NCI-H1092 treated with DMSO at 0.1 percent for 48 hours (cell line): ENCODE results near the gene NLGN4X.
A peak's percentile ranks its signal among the peaks of the same experiment; 100 is the strongest.
"Not testable (repeated sequence)": the region's sequence is repeated elsewhere in the genome, so short reads cannot be mapped to it uniquely, and the experiment has no call there.

Experiments used
- DNase-seq: peaks from one replicate; lab custom pipeline; 2025; lab: John Stamatoyannopoulos, UW

NLGN4X gene

DNA sequence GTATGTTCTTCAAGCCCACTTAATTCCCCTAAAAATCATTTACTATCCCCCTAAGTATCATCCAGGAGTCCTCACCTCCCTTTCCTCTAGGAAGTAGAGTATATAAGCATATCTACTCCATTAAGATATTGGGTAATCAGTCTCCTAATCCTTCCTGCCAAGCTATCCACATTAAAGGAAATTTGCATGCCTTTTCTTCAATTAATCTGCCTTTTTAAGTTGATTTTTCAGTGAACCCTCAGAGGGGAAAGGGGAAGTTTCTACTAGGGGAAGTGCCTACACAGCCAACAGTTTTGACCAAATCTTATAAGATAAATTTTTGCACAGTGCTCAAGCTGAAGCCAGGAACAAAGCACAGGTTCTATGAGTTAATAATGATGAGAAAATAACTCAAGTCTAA is 222.8 kb downstream of the NLGN4X start:
- DNase-seq = no peak

DNA sequence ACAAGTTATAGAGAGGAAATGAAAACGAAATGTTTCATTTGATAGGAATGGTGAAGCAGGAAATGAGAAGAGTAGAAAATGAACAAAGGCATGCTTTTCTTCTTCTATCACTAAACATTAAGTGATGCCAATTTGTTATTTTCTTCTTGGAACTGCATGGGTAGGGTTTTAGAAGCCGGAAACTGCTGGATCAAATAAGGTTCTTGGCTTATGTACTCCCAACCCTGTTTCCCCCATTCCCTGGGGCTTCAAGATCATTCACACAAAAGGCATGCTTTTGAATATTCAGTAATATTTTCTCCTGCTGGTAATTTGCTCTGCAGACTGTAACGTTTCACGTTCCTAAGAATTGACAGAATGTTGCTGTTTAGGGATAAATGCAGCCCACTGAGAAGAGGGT is 224.1 kb downstream of the NLGN4X start:
- DNase-seq = no peak

GRCh38 chrX:6002056-6002455 is 226.6 kb downstream of the NLGN4X start:
- DNase-seq = peak; percentile 2

DNA sequence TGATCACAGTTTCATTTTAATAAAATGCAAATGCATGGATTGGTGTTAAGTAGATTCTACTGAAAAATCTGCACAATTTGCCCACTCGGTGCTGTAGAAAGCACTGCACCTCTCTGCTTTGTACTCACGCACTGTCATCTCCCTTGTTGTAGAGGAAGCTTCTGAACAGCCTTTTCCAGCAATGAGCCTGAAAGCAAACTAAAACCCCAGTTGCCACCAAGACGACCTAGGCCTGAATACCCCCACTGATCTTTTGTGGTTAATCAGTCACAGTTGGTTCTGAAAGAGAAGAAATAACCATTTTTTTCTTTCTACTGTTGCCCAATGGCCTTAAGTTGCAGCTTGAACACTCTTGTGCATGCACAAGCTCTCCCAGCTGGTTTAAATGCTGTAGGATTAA is 229.8 kb downstream of the NLGN4X start:
- no peak for DNase-seq

DNA sequence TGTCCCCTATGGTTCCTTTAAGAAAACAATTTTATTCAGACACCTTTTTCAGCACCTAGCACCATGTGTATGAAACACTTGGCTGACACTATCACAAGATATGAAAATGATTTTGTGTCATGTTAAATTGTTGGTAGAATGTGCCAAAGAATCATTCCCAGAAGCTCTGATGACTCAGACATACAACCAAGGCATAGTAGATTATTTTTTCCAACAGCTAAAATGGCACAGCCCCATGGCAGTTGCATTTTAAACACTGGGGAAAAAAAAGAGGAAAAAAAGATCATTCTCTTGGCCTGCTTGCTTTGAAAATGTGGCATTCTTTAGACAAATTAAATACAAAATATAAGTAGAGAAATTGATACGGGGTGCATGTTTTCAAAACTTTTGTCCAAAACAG is 230.2 kb downstream of the NLGN4X start:
- DNase-seq = no peak

DNA sequence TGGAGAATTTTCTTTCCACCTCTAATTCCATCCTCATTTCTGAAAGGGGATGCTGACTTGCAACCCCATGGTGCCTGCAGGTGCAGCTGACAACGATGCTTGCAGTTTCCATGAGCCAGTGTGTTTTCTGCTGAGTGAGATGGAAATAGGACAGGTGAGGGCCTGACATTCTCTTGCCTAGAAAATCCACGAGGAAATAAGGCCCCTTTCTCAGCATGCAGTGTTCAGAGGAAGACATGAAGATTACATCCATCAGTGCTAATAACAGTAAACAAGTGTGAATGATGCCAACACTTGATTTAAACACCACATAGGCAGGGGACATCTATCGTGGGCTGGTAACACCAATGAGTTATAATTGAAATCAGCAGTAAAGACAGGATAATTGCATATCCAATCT is 237.3 kb downstream of the NLGN4X start:
- no peak for DNase-seq

GRCh38 chrX:5979338-5979737 is 249.3 kb downstream of the NLGN4X start:
- DNase-seq = no peak

- DNase-seq = peak; percentile 61
Observed at GRCh38 chrX:5976332-5976731, 252.3 kb downstream of the NLGN4X start.

- DNase-seq = no peak
Observed at GRCh38 chrX:5971300-5971699, 257.4 kb downstream of the NLGN4X start.

DNA sequence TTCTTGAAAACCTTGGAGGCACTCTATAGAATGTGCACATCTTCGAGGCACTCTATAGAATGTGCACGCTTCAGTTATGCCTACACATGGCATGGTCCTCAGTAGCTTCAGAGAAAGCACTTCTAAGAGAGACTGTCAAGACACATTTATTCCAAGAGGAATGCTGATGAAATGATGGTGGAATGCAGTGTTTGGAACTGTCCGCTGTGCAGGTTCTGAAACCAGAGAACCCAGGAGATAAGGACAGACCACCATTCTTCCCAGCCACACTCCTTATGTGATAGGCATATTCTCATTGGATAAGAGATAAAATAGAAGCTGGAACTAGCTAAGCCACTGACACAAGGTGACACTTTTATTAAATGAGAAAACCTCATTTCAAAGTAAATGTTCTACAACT is 263.3 kb downstream of the NLGN4X start:
- DNase-seq = no peak

DNA sequence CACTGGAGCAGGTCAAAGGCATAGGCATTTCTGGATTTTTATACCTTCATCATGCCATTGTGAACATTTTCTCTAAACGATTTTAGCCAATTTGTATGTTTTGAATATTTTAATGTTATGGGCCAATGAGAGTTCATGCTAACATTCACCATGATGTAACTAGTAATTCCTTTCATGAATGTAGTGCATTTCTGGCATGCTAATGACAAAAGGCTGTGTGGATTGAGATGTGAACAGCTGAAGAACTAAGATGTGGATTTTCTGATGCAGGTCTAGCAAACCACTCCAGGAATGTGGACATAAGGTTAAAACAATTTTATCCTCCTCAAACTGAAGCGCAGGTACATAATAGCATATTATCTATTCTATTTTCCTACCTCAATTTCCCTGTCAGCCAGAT is 269.4 kb downstream of the NLGN4X start:
- DNase-seq = no peak

DNA sequence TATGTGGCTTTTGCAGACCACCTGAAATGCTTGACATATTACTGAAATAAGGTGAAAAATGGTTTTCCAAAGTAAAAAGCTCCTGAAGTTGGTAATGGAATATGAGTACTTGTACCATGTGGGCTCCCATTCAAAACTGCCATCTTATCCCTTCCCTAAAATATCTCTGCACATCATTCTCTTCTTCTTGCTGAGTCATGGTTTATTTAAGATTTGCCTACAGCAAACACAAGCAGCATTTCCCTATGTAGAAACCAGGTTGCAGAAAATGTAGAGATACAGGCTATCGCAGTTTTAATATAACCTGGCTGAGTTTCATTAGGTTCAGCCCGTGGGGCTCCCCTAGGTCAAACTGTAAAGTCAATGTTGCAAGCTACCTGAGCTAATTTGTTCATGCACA is 270.1 kb downstream of the NLGN4X start:
- no peak for DNase-seq

DNA sequence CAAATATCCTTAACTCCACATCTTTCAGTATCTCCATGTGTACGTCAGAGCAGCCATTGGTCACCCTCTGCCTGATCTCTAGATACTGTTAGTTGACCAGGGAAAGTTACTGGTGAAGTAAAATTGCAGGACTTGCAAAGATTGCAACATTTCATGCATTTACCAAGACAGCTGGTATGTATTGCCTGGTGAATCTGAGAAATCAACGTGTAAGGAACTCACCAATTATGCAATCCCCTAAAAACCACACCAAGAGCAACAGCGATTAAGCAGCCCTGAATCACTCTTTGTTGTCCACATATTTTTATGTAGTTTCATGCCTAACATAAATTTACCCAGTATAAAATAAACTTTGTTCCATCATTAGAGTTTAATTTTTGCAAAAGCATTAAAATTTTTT is 271.2 kb downstream of the NLGN4X start:
- DNase-seq = no peak

GRCh38 chrX:5936438-5936837 is 292.2 kb downstream of the NLGN4X start:
- no peak for DNase-seq

GRCh38 chrX:5928224-5928623 is 300.4 kb downstream of the NLGN4X start:
- no peak for DNase-seq

DNA sequence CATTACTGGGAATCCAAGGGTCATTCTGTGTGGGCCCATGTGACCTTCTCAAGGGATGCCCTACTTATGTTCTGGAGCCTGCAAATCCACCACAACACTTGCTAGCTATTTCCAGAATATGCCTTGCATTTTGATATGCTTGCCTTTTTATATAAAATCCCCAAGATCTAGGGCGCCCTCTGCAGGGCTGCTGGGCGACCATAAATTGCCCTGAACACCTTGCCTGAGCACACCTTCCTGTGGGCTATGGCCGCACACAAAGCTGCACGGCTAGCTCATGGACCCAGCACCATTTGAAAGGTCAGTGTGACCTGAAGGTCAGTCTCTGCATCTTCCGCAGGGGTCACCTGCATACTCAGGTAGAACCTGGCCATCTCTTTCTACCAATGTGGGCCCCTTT is 311.7 kb downstream of the NLGN4X start:
- DNase-seq = no peak

DNA sequence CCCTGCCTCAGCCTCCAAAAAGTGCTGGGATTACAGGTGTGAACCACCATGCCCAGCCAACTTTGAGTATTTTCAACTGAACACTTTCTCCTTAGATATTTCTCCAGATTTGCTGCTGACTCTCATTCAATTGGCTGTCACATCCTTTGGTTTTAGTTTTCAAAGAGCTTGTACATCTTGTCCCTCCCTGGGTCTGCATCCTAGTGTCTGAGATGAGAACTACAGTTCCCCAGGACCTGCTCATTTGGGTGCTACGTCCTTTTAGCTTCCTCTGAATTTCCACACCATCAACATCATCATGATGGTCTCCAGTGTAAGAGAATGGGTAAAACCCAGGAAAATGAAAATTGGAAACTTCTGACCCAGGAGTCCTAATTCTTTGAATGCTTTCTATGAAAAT is 312.9 kb downstream of the NLGN4X start:
- no peak for DNase-seq

GRCh38 chrX:5907207-5907606 is 321.5 kb downstream of the NLGN4X start:
- DNase-seq = no peak

GRCh38 chrX:5903586-5904190 is 325.0 kb downstream of the NLGN4X start:
- DNase-seq = not testable (repeated sequence)

DNA sequence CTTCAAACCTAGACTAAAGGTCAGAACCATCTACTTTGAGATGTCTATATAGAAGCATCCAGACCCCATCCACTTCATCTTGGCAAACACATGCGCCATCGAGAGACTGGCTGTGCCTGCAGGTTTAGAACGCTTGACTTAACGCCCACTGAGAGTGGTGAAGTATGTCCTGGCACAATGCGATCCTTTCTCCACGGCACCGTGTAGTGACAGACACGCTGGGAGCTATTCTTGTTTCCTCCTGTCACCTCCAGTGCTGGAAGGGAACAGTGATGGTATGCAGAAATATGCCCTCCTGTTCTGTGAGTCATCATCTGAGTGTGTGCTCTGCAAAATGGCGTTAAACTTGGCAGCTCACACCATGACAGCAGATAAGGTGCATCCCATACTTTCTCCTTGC is 330.2 kb downstream of the NLGN4X start:
- no peak for DNase-seq

DNA sequence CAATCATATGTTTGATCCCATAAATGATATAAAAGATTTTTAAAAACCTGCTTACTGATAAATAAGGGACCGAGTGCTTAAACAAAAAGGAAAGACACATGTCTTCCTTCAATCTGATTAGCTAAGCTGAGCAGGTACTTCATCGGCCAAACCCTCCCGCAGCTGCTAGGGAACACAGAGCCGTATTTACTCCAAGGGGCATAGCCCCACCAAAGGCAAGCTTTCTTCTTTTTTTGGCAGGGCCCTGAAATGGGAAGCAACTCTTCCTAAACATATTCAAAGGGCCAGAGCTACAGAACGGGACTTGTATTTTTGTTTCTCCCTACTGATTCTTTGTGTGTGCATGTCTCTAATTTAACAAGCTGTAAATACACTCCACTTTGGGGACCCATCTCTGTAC is 337.3 kb downstream of the NLGN4X start:
- DNase-seq = no peak

GRCh38 chrX:5876984-5877596 is 351.6 kb downstream of the NLGN4X start:
- peak; percentile 31 for DNase-seq

DNA sequence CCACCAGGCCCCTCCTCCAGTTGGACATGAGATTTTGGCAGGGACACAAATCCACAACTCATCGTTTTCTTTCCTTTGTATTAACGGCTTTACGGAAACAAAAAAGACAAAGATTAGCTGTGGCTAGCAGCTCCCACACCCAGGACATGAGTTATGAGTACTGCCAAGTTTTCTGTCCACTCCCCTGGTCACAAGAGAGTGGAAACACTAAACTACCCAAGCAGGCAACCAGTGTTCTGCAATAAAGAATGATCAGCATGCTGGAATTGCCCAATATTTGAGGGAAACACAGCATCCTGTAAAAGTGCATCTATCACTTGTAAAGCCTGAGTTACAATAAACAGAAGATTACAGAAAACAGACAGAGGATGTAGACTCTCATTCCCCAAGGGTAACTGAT is 358.4 kb downstream of the NLGN4X start:
- no peak for DNase-seq

- DNase-seq = no peak
Observed at GRCh38 chrX:5869786-5870185, 358.9 kb downstream of the NLGN4X start.
